HepG2 (cell line): ENCODE results near the gene S100A10. TPM values are rescaled to one million over a fixed set of nuclear protein-coding genes. Genes with fewer than 3 reads are reported as not detected.

Source experiments
- ATAC-seq: fragments of 200-7000 bp; cut with Tn5 transposase; 3 replicates; pipeline ENCODE4 v1.9.1; 2020; ENCODE audit warnings: mild to moderate bottlenecking, moderate library complexity
- BruUV-seq: library from RNA; stranded (reverse); fragments of 400-500 nt; replicated peaks from 2 replicates; lab custom pipeline; 2021; lab: Mats Ljungman, UMichigan
- CTCF ChIA-PET: fragments of 300-600 bp; formaldehyde crosslinking; extraction: SDS; loops from one replicate; lab custom pipeline; 2021; ENCODE audit warnings: low total read pairs, inconsistent platforms, low intra/inter-chr PET ratio; lab: Yijun Ruan, JAX
- POLR2A ChIA-PET: fragments of 350-600 bp; sonication (Branson Sonifier 250); formaldehyde crosslinking; loops from one replicate; lab custom pipeline; 2020; ENCODE audit warnings: antibody characterized with exemption, inconsistent platforms; lab: Yijun Ruan, JAX
- DNase-seq: peaks from one replicate; pipeline ENCODE4 v3.0.0-alpha.2; 2015; ENCODE audit warnings: low spot score
- FAIRE-seq: peaks from 3 replicates; lab custom pipeline; 2011; peaks lifted over from hg19 to GRCh38; lab: Jason Lieb, UNC
- H2AFZ ChIP-seq: one replicate; pipeline ENCODE4 v1.6.1; 2011; ENCODE audit warnings: low read length, inconsistent platforms
- H3K27ac ChIP-seq: fragments of 300-600 bp; 3 replicates; pipeline ENCODE4 v1.8.0; 2011; ENCODE audit warnings: mixed run types, mild to moderate bottlenecking, mixed read lengths, low read length, inconsistent platforms; ENCODE audit not compliant: insufficient read depth; ENCODE audit errors: extremely low read length
- H3K27me3 ChIP-seq, 2 experiments: fragments of 200-600 bp in 1 of 2; 2 replicates in 1 of 2; 3 replicates in 1 of 2; pipeline versions ENCODE4 v1.6.0 to v1.8.0; 2011; ENCODE audit warnings: low read length in 2 of 2, mild to moderate bottlenecking in 2 of 2, moderate library complexity in 2 of 2, inconsistent platforms in 1 of 2; ENCODE audit not compliant: insufficient read depth in 2 of 2, control insufficient read depth in 1 of 2
- H3K36me3 ChIP-seq, 2 experiments: fragments of 200-600 bp in 1 of 2; replicated peaks in 1 of 2; 2 replicates in 1 of 2; 3 replicates in 1 of 2; pipeline versions ENCODE4 v1.5.1 to v1.8.0; 2011; ENCODE audit warnings: low read length in 2 of 2, inconsistent platforms in 1 of 2; ENCODE audit not compliant: insufficient read depth in 2 of 2, control insufficient read depth in 1 of 2
- H3K4me1 ChIP-seq: 2 replicates; pipeline ENCODE4 v1.5.1; 2012; ENCODE audit warnings: low read length, inconsistent platforms; ENCODE audit not compliant: insufficient read depth
- H3K4me2 ChIP-seq: 2 replicates; pipeline ENCODE4 v1.6.0; 2011; ENCODE audit warnings: low read depth, low read length, inconsistent platforms
- H3K4me3 ChIP-seq, 3 experiments: fragments of 200-600 bp in 1 of 3; sonication (generic), shearing (Covaris generic) in 1 of 3; replicated peaks in 1 of 3; 2 replicates each; pipeline ENCODE4 v1.5.1; 2011 to 2016; ENCODE audit warnings: low read length in 3 of 3, inconsistent platforms in 2 of 3, low read depth in 2 of 3, mild to moderate bottlenecking in 2 of 3, control low read depth in 1 of 3, mixed read lengths in 1 of 3; ENCODE audit not compliant: insufficient read depth in 1 of 3
- H3K79me2 ChIP-seq: one replicate; pipeline ENCODE4 v1.6.1; 2011; ENCODE audit warnings: low read length, inconsistent platforms; ENCODE audit not compliant: insufficient read depth
- H3K9ac ChIP-seq: 2 replicates; pipeline ENCODE4 v1.6.0; 2011; ENCODE audit warnings: mild to moderate bottlenecking, low read depth, low read length, inconsistent platforms; ENCODE audit not compliant: insufficient read depth
- H3K9me3 ChIP-seq: 2 replicates; pipeline ENCODE4 v1.5.1; 2012; ENCODE audit warnings: mild to moderate bottlenecking, low read length
- H4K20me1 ChIP-seq: 2 replicates; pipeline ENCODE4 v1.6.0; 2011; ENCODE audit warnings: inconsistent platforms, mild to moderate bottlenecking, low read length, moderate library complexity; ENCODE audit not compliant: insufficient read depth
- ASH2L ChIP-seq: fragments of 300-600, 200-600 bp; sonication (generic); IDR thresholded peaks from 2 replicates; pipeline ENCODE4 v1.7.0; 2017; ENCODE audit warnings: low read depth, mild to moderate bottlenecking, moderate library complexity, mixed read lengths, low read length; ENCODE audit not compliant: insufficient read length
- GMEB2 ChIP-seq: IDR thresholded peaks from 2 replicates; pipeline ENCODE4 v1.6.1; 2016; ENCODE audit warnings: missing biosample characterization, missing genetic modification reagents, low read depth
- HDAC2 ChIP-seq: sonication (generic); formaldehyde crosslinking; IDR thresholded peaks from 2 replicates; pipeline ENCODE4 v1.4.0; 2020; ENCODE audit warnings: missing genetic modification reagents
- KMT2B ChIP-seq: IDR thresholded peaks from 2 replicates; pipeline ENCODE4 v1.6.1; 2016; ENCODE audit warnings: missing genetic modification reagents, missing compliant biosample characterization
- RERE ChIP-seq: IDR thresholded peaks from 2 replicates; pipeline ENCODE4 v1.6.1; 2016; ENCODE audit warnings: low read depth, missing genetic modification reagents, missing compliant biosample characterization
- SETDB1 ChIP-seq: sonication (generic); formaldehyde crosslinking; IDR thresholded peaks from 2 replicates; pipeline ENCODE4 v1.5.1; 2020; ENCODE audit warnings: missing genetic modification reagents, mild to moderate bottlenecking, borderline replicate concordance
- SPEN ChIP-seq: sonication (generic); formaldehyde crosslinking; IDR thresholded peaks from 2 replicates; pipeline ENCODE4 v1.5.1; 2020; ENCODE audit warnings: low read depth, mild to moderate bottlenecking, missing genetic modification reagents
- SRSF1 ChIP-seq: fragments of 200-400 bp; formaldehyde crosslinking; optimal IDR thresholded peaks from 2 replicates; pipeline ENCODE3; 2017; ENCODE audit warnings: mild to moderate bottlenecking, low read depth, low read length, moderate library complexity
- SSRP1 ChIP-seq: IDR thresholded peaks from 2 replicates; pipeline ENCODE4 v1.6.1; 2016; ENCODE audit warnings: control low read depth
- ZHX1 ChIP-seq: sonication (generic); formaldehyde crosslinking; IDR thresholded peaks from 2 replicates; pipeline ENCODE4 v1.8.1; 2022; ENCODE audit warnings: low read depth, mild to moderate bottlenecking, missing genetic modification reagents
- ZMAT5 ChIP-seq: sonication (generic); formaldehyde crosslinking; IDR thresholded peaks from 2 replicates; pipeline ENCODE4 v1.5.0; 2020; ENCODE audit warnings: mild to moderate bottlenecking, low read depth, missing genetic modification reagents, borderline replicate concordance
- ZNF17 ChIP-seq: sonication (generic); formaldehyde crosslinking; IDR thresholded peaks from 2 replicates; pipeline ENCODE4 v1.5.0; 2020; ENCODE audit warnings: mild to moderate bottlenecking, missing genetic modification reagents
- ZNF660 ChIP-seq: sonication (generic); formaldehyde crosslinking; IDR thresholded peaks from 2 replicates; pipeline ENCODE4 v1.5.1; 2020; ENCODE audit warnings: mild to moderate bottlenecking, low read depth, missing genetic modification reagents, borderline replicate concordance
- WGBS: methylation state at CpG from one replicate; pipeline ENCODE4 v1.1.6; 2017; ENCODE audit warnings: low lambda C conversion rate; 5-methylcytosine and 5-hydroxymethylcytosine counted together
- in situ Hi-C: cut with HindIII; loops from 2 replicates; pipeline ENCODE4 v1.10.0; 2017; ENCODE audit warnings: low pct_unique_long_range_greater_than_20kb; ENCODE audit not compliant: extremely low pct_ligation_motif_present
- intact Hi-C: fragments of 100-400 bp; cut with micrococcal nuclease; formaldehyde crosslinking; loops from one replicate; pipeline ENCODE4 v1.10.0; 2022; ENCODE audit not compliant: unreplicated experiment
- polyA plus RNA-seq, 8 experiments: library from polyadenylated mRNA; depleted of rRNA in 3 of 8; stranded (reverse) in 7 of 8; unstranded in 1 of 8; fragments of >200 nt; fragmentation: Illumina TruSeq in 4 of 8; extraction: Trizol in 4 of 8; gene quantifications; 2 replicates each; pipeline versions ENCODE4 v1.2.1 to v1.2.3, GENCODE V29; 2011 to 2016; ENCODE audit warnings: low read depth in 4 of 8, missing spikeins in 1 of 8, mixed read lengths in 1 of 8; ENCODE audit not compliant: insufficient read depth in 1 of 8
- total RNA-seq, 5 experiments: library from RNA; depleted of rRNA; stranded (reverse); fragments of >200 nt; fragmentation: Illumina TruSeq; extraction: Trizol; gene quantifications; 2 replicates each; pipeline ENCODE4 v1.2.3, GENCODE V29; 2016; ENCODE audit warnings: low read depth in 1 of 5

S100A10 gene
- total and polyA plus RNA-seq, 2 of the 13 experiments (the other 11 are each of a cell fraction or from before 2014, with no cell fraction given) = 16.8 to 28.7 TPM

GRCh38 chr1:151975311-151976014, 18.2 kb downstream of the S100A10 start:
- Histone ChIP-seq H3K9ac (0 out of 2 replicates have a peak overlapping the region, but pooled peaks have one; percentile 36), H3K4me3 (peak overlapping the region; percentile 2 to 55 (median 35); a peak in 3 of 6 replicates), H3K4me1 (peaks cover 60% of the 10 kb centered on the region), H3K79me2 (no peaks in the 10 kb centered on the region), H3K9me3 (no peaks in the 10 kb centered on the region), H3K36me3 (no peaks in the 10 kb centered on the region), H4K20me1 (no peaks in the 10 kb centered on the region), H3K4me2 (peak overlapping the region; percentile 75), H3K27ac (peak overlapping the region; percentile 45), H2AFZ (peak overlapping the region; percentile 44), H3K27me3 (no peaks in the 10 kb centered on the region)
- DNase-seq (peak; percentile 74), FAIRE-seq (peak; percentile 95), ATAC-seq (peak; percentile 94)
- 0% methylated on average over 2 of the region's 2 CpGs for whole genome bisulfite sequencing
- no TSS peak for BruUV-seq
- CTCF ChIA-PET = no interaction called here
- in situ Hi-C loops (no loop called here), intact Hi-C loops (loop anchor here (2.0 kb wide), 1 partner anchor 15 kb away; no protein-coding TSS in a partner anchor)
- POLR2A ChIA-PET = interaction anchor here (1.3 to 3.8 kb wide), 3 partner anchors 17 to 66 kb away, joined by 6 to 19 read pairs (median 7); partner anchors contain the start of genes S100A10 and THEM4
- TF ChIP-seq GMEB2 (CRISPR knock-in tag) (no peak), ASH2L (peak; percentile 61), ZMAT5 (CRISPR knock-in tag) (no peak), KMT2B (CRISPR knock-in tag) (no peak), SETDB1 (CRISPR knock-in tag) (no peak), SSRP1 (CRISPR knock-in tag) (no peak), HDAC2 (peak; percentile 13; the same call in 1 of the 2 replicates), ZNF660 (CRISPR knock-in tag) (no peak), ZHX1 (CRISPR knock-in tag) (no peak), RERE (no peak), ZNF17 (no peak), SRSF1 (no peak), SPEN (CRISPR knock-in tag) (no peak)
